SK-N-SH (cell line): ENCODE data around the gene SNIP1.

ENCODE experiments used
- GATA2 ChIP-seq: sonication (generic); formaldehyde crosslinking; IDR thresholded peaks from 2 replicates; pipeline ENCODE4 v1.5.0; 2020; ENCODE audit warnings: mild to moderate bottlenecking, missing genetic modification reagents
- POLR2AphosphoS5 ChIP-seq: IDR thresholded peaks from 2 replicates; pipeline ENCODE4 v1.6.1; 2012; ENCODE audit warnings: low read depth, low read length
- SMC3 ChIP-seq: IDR thresholded peaks from 2 replicates; pipeline ENCODE4 v1.6.1; 2012; ENCODE audit warnings: low read depth, low read length, improper control_type of control experiment
- TF ChIP-seq, protein P1 (sequence below): fragments of 200-600 bp; sonication (generic); IDR thresholded peaks from 2 replicates; pipeline ENCODE4 v1.6.1; 2017; ENCODE audit warnings: antibody characterized with exemption, mild to moderate bottlenecking, moderate library complexity
- TF ChIP-seq, protein P2 (sequence below): IDR thresholded peaks from 2 replicates; pipeline ENCODE4; 2012

DNA sequence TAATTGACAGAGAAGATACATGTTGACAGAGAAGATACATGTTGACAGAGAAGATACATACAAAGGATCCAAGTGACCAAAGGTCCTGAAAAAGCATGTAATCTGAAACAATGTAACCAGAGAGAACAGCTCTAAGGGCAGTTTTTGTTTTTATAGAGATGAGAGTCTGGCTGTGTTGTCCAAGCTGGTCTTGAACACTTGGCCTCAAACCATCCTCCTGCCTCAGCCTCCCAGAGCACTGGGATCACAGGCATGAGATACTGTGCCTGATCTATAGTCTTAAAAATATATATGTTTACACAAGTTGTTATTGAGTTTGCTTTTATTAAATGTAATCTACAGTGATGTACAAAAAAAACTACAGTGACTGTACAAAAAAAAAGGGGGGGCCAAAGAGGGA lies 52.0 kb downstream of the SNIP1 start:
- TF ChIP-seq, protein P1, sequence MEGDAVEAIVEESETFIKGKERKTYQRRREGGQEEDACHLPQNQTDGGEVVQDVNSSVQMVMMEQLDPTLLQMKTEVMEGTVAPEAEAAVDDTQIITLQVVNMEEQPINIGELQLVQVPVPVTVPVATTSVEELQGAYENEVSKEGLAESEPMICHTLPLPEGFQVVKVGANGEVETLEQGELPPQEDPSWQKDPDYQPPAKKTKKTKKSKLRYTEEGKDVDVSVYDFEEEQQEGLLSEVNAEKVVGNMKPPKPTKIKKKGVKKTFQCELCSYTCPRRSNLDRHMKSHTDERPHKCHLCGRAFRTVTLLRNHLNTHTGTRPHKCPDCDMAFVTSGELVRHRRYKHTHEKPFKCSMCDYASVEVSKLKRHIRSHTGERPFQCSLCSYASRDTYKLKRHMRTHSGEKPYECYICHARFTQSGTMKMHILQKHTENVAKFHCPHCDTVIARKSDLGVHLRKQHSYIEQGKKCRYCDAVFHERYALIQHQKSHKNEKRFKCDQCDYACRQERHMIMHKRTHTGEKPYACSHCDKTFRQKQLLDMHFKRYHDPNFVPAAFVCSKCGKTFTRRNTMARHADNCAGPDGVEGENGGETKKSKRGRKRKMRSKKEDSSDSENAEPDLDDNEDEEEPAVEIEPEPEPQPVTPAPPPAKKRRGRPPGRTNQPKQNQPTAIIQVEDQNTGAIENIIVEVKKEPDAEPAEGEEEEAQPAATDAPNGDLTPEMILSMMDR, result no peak
- TF ChIP-seq SMC3 (no peak), GATA2 (CRISPR knock-in tag) (no peak), POLR2AphosphoS5 (no peak)
- TF ChIP-seq, protein P2, sequence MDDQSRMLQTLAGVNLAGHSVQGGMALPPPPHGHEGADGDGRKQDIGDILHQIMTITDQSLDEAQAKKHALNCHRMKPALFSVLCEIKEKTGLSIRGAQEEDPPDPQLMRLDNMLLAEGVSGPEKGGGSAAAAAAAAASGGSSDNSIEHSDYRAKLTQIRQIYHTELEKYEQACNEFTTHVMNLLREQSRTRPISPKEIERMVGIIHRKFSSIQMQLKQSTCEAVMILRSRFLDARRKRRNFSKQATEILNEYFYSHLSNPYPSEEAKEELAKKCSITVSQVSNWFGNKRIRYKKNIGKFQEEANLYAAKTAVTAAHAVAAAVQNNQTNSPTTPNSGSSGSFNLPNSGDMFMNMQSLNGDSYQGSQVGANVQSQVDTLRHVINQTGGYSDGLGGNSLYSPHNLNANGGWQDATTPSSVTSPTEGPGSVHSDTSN, result no peak
